Sigmoid colon (tissue), 3 donors: ENCODE measurements around the gene SCAP.

ENCODE experiments used
- POLR2A ChIP-seq, 2 donors: fragments of 450-650 bp; IDR thresholded peaks; one replicate each; pipeline ENCODE4 v1.6.1; 2016; ENCODE audit warnings: antibody characterized with exemption in 2 of 2, mild to moderate bottlenecking in 2 of 2, moderate library complexity in 2 of 2
- TF ChIP-seq, protein P1 (sequence below), 4 experiments: fragments of 450-650 bp in 3 of 4; fragments of 200-600 bp in 1 of 4; IDR thresholded peaks; one replicate each; pipeline ENCODE4 v1.5.1; 2016 to 2019; ENCODE audit warnings: antibody characterized with exemption in 4 of 4, mild to moderate bottlenecking in 3 of 4, moderate library complexity in 2 of 4

- TF ChIP-seq, protein P1, sequence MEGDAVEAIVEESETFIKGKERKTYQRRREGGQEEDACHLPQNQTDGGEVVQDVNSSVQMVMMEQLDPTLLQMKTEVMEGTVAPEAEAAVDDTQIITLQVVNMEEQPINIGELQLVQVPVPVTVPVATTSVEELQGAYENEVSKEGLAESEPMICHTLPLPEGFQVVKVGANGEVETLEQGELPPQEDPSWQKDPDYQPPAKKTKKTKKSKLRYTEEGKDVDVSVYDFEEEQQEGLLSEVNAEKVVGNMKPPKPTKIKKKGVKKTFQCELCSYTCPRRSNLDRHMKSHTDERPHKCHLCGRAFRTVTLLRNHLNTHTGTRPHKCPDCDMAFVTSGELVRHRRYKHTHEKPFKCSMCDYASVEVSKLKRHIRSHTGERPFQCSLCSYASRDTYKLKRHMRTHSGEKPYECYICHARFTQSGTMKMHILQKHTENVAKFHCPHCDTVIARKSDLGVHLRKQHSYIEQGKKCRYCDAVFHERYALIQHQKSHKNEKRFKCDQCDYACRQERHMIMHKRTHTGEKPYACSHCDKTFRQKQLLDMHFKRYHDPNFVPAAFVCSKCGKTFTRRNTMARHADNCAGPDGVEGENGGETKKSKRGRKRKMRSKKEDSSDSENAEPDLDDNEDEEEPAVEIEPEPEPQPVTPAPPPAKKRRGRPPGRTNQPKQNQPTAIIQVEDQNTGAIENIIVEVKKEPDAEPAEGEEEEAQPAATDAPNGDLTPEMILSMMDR (IDR thresholded peaks at IDR 0.05), result no peak
- no peak for TF ChIP-seq POLR2A (IDR thresholded peaks at IDR 0.05)
Observed at GRCh38 chr3:47515864-47516319, 40.2 kb upstream of the SCAP start.
